Peyer's patch (tissue), 4 donors: ENCODE results near the gene CYS1.

ENCODE experiments used
- POLR2A ChIP-seq, 2 donors: fragments of 450-650 bp; IDR thresholded peaks; one replicate each; pipeline ENCODE4 v1.5.1; 2017; ENCODE audit warnings: antibody characterized with exemption in 2 of 2, mild to moderate bottlenecking in 2 of 2, moderate library complexity in 2 of 2
- TF ChIP-seq, protein P1 (sequence below), 6 experiments: fragments of 450-650 bp in 4 of 6; fragments of 200-600 bp in 2 of 6; sonication (generic) in 1 of 6; IDR thresholded peaks; one replicate each; pipeline ENCODE4 v1.5.1; 2017 to 2019; ENCODE audit warnings: antibody characterized with exemption in 6 of 6, mild to moderate bottlenecking in 3 of 6, moderate library complexity in 1 of 6

DNA sequence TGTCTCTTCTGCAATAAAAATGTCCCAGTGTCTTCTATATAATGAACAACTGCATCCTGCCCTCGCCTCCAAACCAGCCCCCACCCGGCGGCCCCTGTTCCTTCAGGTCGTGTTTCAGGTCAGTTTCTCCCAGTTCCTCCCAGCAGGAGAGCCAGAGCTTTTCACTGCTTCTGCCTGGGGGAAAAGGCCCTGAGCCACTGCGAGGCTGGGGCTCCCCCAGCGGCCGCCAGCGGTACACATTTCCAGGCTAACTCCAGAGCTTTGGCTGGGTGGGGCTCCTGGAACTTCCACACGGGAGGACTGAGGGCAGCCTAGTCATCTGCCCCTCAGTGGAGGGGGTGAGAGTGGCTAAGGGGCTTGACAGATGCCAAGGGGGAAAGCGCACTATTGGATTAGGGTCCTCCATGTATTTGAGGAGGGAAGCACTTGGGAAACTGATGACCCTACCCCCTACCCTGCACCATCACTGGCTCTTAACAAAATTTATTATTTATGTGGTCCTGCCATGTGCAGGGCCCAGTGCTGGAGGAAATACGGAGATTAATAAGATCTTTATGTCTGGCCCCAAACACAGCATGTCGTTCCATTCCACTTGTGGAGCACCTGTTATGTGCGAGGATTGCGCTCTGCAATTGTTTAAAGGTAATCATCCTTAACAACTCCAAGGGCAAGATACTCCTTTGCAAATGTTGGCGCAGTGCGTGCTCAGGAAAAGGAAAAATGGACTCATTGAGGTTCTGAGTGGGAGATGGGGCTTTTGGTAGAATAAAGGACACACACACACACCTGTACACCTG, 17.3 kb upstream of the CYS1 start:
- TF ChIP-seq, protein P1, sequence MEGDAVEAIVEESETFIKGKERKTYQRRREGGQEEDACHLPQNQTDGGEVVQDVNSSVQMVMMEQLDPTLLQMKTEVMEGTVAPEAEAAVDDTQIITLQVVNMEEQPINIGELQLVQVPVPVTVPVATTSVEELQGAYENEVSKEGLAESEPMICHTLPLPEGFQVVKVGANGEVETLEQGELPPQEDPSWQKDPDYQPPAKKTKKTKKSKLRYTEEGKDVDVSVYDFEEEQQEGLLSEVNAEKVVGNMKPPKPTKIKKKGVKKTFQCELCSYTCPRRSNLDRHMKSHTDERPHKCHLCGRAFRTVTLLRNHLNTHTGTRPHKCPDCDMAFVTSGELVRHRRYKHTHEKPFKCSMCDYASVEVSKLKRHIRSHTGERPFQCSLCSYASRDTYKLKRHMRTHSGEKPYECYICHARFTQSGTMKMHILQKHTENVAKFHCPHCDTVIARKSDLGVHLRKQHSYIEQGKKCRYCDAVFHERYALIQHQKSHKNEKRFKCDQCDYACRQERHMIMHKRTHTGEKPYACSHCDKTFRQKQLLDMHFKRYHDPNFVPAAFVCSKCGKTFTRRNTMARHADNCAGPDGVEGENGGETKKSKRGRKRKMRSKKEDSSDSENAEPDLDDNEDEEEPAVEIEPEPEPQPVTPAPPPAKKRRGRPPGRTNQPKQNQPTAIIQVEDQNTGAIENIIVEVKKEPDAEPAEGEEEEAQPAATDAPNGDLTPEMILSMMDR (IDR thresholded peaks at IDR 0.05), result peak in 5 of 6 experiments; percentile 70 to 93 (median 85)
- TF ChIP-seq POLR2A (IDR thresholded peaks at IDR 0.05), result no peak
